Measurements from ENCODE around the gene SESTD1. TPM values are rescaled to one million over a fixed set of nuclear protein-coding genes. Genes with fewer than 3 reads are reported as not detected.

SESTD1 gene
- total RNA-seq, 3 donors from 2014 or later (not counting 1 experiment from before 2014, with no cell fraction given): 14.7 to 25.2 (median 19.0) TPM

GRCh38 chr2:179238027-179238426, 26.6 kb downstream of the SESTD1 start:
- H3K27ac ChIP-seq (ENCODE audit: low read length): no peak overlapping the region
- peaks cover 5 to 33% of the 10 kb centered on the region in 2 donors for H3K4me1 Mint-ChIP-seq
- H3K4me1 ChIP-seq (ENCODE audit: control insufficient read depth, insufficient read depth, low read length): peaks cover 6% of the 10 kb centered on the region
- WGBS (ENCODE audit: insufficient coverage): no CpG with 5 or more reads among the region's 1 CpG
- H3K27me3 ChIP-seq (ENCODE audit: control insufficient read depth, insufficient read depth, low read length): no peaks in the 10 kb centered on the region
- H3K9me3 Mint-ChIP-seq: no peaks in the 10 kb centered on the region
- no peak overlapping the region for H3K4me3 ChIP-seq (ENCODE audit: low read length)
- no peak overlapping the region for H3K4me3 Mint-ChIP-seq
- H3K36me3 Mint-ChIP-seq: no peaks in the 10 kb centered on the region
- ATAC-seq (no peak), DNase-seq (no peak)
- H3K9me3 ChIP-seq (ENCODE audit: control insufficient read depth, insufficient read depth, low read length): no peaks in the 10 kb centered on the region
- no peaks in the 10 kb centered on the region for H3K27me3 Mint-ChIP-seq (ENCODE audit: low read depth in 2 of 2)
- intact Hi-C loops (cut with micrococcal nuclease): no loop called here
- H3K36me3 ChIP-seq (ENCODE audit: control insufficient read depth, insufficient read depth, low read length): no peaks in the 10 kb centered on the region
- H3K27ac Mint-ChIP-seq: no peak overlapping the region
- no peak for TF ChIP-seq CTCF (IDR thresholded peaks at IDR 0.05)

- no peaks in the 10 kb centered on the region for H3K36me3 Mint-ChIP-seq
- no peak overlapping the region for H3K4me3 Mint-ChIP-seq
- Histone ChIP-seq H3K27me3 (ENCODE audit: control insufficient read depth, insufficient read depth, low read length) (no peaks in the 10 kb centered on the region), H3K27ac (ENCODE audit: low read length) (no peak overlapping the region), H3K9me3 (ENCODE audit: control insufficient read depth, insufficient read depth, low read length) (no peaks in the 10 kb centered on the region), H3K4me3 (ENCODE audit: low read length) (no peak overlapping the region), H3K36me3 (ENCODE audit: control insufficient read depth, insufficient read depth, low read length) (no peaks in the 10 kb centered on the region), H3K4me1 (ENCODE audit: control insufficient read depth, insufficient read depth, low read length) (peaks cover 6% of the 10 kb centered on the region)
- H3K27ac Mint-ChIP-seq: no peak overlapping the region
- TF ChIP-seq CTCF (IDR thresholded peaks at IDR 0.05): no peak
- H3K27me3 Mint-ChIP-seq (ENCODE audit: low read depth in 2 of 2): no peaks in the 10 kb centered on the region
- H3K9me3 Mint-ChIP-seq: no peaks in the 10 kb centered on the region
- H3K4me1 Mint-ChIP-seq: peaks cover 5 to 33% of the 10 kb centered on the region in 2 donors
- DNase-seq (no peak), ATAC-seq (no peak)
- 94% methylated on average over 3 of the region's 3 CpGs for WGBS (ENCODE audit: insufficient coverage)
- intact Hi-C loops (cut with micrococcal nuclease): no loop called here
Measured at GRCh38 chr2:179237209-179237946, 27.3 kb downstream of the SESTD1 start.

GRCh38 chr2:179235463-179236108, 29.0 kb downstream of the SESTD1 start:
- Mint-ChIP-seq H3K9me3 (no peaks in the 10 kb centered on the region), H3K4me1 (peaks cover 0 to 26% of the 10 kb centered on the region in 2 donors), H3K27me3 (ENCODE audit: low read depth in 2 of 2) (no peaks in the 10 kb centered on the region), H3K4me3 (no peak overlapping the region), H3K27ac (peak overlapping the region in 1 of 2 donors; percentile 1), H3K36me3 (no peaks in the 10 kb centered on the region)
- H3K27ac ChIP-seq (ENCODE audit: low read length): no peak overlapping the region
- no peaks in the 10 kb centered on the region for H3K36me3 ChIP-seq (ENCODE audit: control insufficient read depth, insufficient read depth, low read length)
- DNase-seq: no peak
- ATAC-seq: no peak
- peaks cover 6% of the 10 kb centered on the region for H3K4me1 ChIP-seq (ENCODE audit: control insufficient read depth, insufficient read depth, low read length)
- no peaks in the 10 kb centered on the region for H3K9me3 ChIP-seq (ENCODE audit: control insufficient read depth, insufficient read depth, low read length)
- H3K4me3 ChIP-seq (ENCODE audit: low read length): no peak overlapping the region
- 92% methylated on average over 7 of the region's 7 CpGs for WGBS (ENCODE audit: insufficient coverage)
- intact Hi-C loops (cut with micrococcal nuclease): no loop called here
- TF ChIP-seq CTCF (IDR thresholded peaks at IDR 0.05): no peak
- H3K27me3 ChIP-seq (ENCODE audit: control insufficient read depth, insufficient read depth, low read length): no peaks in the 10 kb centered on the region
